ENCODE results near the gene FGF5.

- no peak for TF ChIP-seq EZH2phosphoT487 (IDR thresholded peaks at IDR 0.05; ENCODE audit: insufficient read depth, low read depth)
- TF ChIP-seq EZH2 (IDR thresholded peaks at IDR 0.05; ENCODE audit: insufficient read depth, poor library complexity, severe bottlenecking) = no peak
These were observed 1.8 kb downstream of the FGF5 start for GRCh38 chr4:80268081-80268823.
